ENCODE data around the gene REELD1. TPM values are rescaled to one million over a fixed set of nuclear protein-coding genes. Genes with fewer than 3 reads are reported as not detected.

Gene REELD1
- total RNA-seq, 1 experiment from 2014 or later, result not detected

GRCh38 chr4:146207410-146207809 lies 6.9 kb upstream of the REELD1 start:
- H3K36me3 Mint-ChIP-seq (ENCODE audit: insufficient read depth in 1 of 3, low read depth in 3 of 3), result peaks cover 0 to 4% (median 0%) of the 10 kb centered on the region in 3 experiments; a peak in 2 of 7 replicates
- TF ChIP-seq CTCF (conservative IDR thresholded peaks at IDR 0.05), result no peak
- Histone ChIP-seq H2AK5ac (ENCODE audit: insufficient read length, low read length) (no peak overlapping the region), H3K9ac (ENCODE audit: extremely low read depth, insufficient read length, low read length) (no peak overlapping the region), H3K27me3 (ENCODE audit: insufficient read depth, low read length) (no peaks in the 10 kb centered on the region), H3K56ac (ENCODE audit: insufficient read length, low read depth, low read length) (no peak overlapping the region), H2BK12ac (ENCODE audit: insufficient read length, low read depth, low read length) (no peak overlapping the region), H3K79me2 (ENCODE audit: insufficient read depth, low read length) (no peaks in the 10 kb centered on the region), H3K23me2 (ENCODE audit: insufficient read length, low read depth, low read length, poor library complexity, severe bottlenecking) (no peaks in the 10 kb centered on the region), H3K4me2 (ENCODE audit: insufficient read depth, insufficient read length, low read length) (no peak overlapping the region), H3T11ph (ENCODE audit: low read length) (no peak overlapping the region), H2AFZ (ENCODE audit: low read length) (no peak overlapping the region), H3K14ac (ENCODE audit: insufficient read depth, low read length) (no peak overlapping the region), H3K23ac (ENCODE audit: insufficient read length, low read depth, low read length) (no peak overlapping the region), H4K20me1 (ENCODE audit: control insufficient read depth, insufficient read depth, insufficient read length) (no peaks in the 10 kb centered on the region), H4K8ac (replicated peaks; ENCODE audit: insufficient read length, low read depth, low read length) (no peak overlapping the region), H2BK20ac (ENCODE audit: low read depth, low read length, poor library complexity, severe bottlenecking) (no peak overlapping the region), H3K27ac (ENCODE audit: insufficient read length, low read depth, low read length) (no peak overlapping the region), H4K91ac (ENCODE audit: insufficient read length, low read depth, low read length) (no peak overlapping the region), H2BK5ac (ENCODE audit: insufficient read length, low read length) (no peak overlapping the region), H3K18ac (ENCODE audit: insufficient read length, low read depth, low read length) (no peak overlapping the region), H3K4ac (ENCODE audit: low read depth, low read length) (no peak overlapping the region), H3K9me3 (ENCODE audit: control insufficient read depth, low read depth, low read length) (no peaks in the 10 kb centered on the region), H3K79me1 (ENCODE audit: insufficient read depth, low read depth, low read length, poor library complexity, severe bottlenecking) (no peaks in the 10 kb centered on the region), H4K5ac (ENCODE audit: insufficient read length, low read depth, low read length) (no peak overlapping the region), H2BK120ac (ENCODE audit: low read depth, low read length, poor library complexity, severe bottlenecking) (no peak overlapping the region), H3K4me1 (ENCODE audit: insufficient read depth, low read length) (no peaks in the 10 kb centered on the region), H2BK15ac (ENCODE audit: low read depth, low read length) (no peak overlapping the region)
- no peak for DNase-seq
- H3K27me3 Mint-ChIP-seq (ENCODE audit: low read depth), result peaks cover 5% of the 10 kb centered on the region
- no CpG with 5 or more reads among the region's 5 CpGs for WGBS (ENCODE audit: extremely low coverage, insufficient read length, low lambda C conversion rate)
- no peaks in the 10 kb centered on the region; a peak in 1 of 5 replicates for H3K9me3 Mint-ChIP-seq
- H3K4me3 Mint-ChIP-seq, result no peak overlapping the region
- H3K4me1 Mint-ChIP-seq, result no peaks in the 10 kb centered on the region
- no peak overlapping the region for H3K27ac Mint-ChIP-seq

Measured in H9 (cell line).